Measurements from ENCODE around the gene TRIP12. TPM values are rescaled to one million over a fixed set of nuclear protein-coding genes. Genes with fewer than 3 reads are reported as not detected.
"Not testable (repeated sequence)": the region's sequence is repeated elsewhere in the genome, so short reads cannot be mapped to it uniquely, and the experiment has no call there.

The TRIP12 gene
- total RNA-seq, 1 donor from 2014 or later = 191 TPM

- H3K4me3 Mint-ChIP-seq = no peak overlapping the region
- H3K4me1 Mint-ChIP-seq (ENCODE audit: unreplicated experiment) = peaks cover 1% of the 10 kb centered on the region
- TF ChIP-seq, protein P1, sequence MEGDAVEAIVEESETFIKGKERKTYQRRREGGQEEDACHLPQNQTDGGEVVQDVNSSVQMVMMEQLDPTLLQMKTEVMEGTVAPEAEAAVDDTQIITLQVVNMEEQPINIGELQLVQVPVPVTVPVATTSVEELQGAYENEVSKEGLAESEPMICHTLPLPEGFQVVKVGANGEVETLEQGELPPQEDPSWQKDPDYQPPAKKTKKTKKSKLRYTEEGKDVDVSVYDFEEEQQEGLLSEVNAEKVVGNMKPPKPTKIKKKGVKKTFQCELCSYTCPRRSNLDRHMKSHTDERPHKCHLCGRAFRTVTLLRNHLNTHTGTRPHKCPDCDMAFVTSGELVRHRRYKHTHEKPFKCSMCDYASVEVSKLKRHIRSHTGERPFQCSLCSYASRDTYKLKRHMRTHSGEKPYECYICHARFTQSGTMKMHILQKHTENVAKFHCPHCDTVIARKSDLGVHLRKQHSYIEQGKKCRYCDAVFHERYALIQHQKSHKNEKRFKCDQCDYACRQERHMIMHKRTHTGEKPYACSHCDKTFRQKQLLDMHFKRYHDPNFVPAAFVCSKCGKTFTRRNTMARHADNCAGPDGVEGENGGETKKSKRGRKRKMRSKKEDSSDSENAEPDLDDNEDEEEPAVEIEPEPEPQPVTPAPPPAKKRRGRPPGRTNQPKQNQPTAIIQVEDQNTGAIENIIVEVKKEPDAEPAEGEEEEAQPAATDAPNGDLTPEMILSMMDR (conservative IDR thresholded peaks at IDR 0.05) = no peak
- no peaks in the 10 kb centered on the region for H3K27me3 Mint-ChIP-seq
- peaks cover 28% of the 10 kb centered on the region for H3K36me3 Mint-ChIP-seq
- H3K9me3 Mint-ChIP-seq = no peaks in the 10 kb centered on the region
- no peak overlapping the region for H3K27ac Mint-ChIP-seq
- no peak for DNase-seq (ENCODE audit: extremely low spot score, unreplicated experiment)
Measured at GRCh38 chr2:229836847-229837246, 85.0 kb downstream of the TRIP12 start.

DNA sequence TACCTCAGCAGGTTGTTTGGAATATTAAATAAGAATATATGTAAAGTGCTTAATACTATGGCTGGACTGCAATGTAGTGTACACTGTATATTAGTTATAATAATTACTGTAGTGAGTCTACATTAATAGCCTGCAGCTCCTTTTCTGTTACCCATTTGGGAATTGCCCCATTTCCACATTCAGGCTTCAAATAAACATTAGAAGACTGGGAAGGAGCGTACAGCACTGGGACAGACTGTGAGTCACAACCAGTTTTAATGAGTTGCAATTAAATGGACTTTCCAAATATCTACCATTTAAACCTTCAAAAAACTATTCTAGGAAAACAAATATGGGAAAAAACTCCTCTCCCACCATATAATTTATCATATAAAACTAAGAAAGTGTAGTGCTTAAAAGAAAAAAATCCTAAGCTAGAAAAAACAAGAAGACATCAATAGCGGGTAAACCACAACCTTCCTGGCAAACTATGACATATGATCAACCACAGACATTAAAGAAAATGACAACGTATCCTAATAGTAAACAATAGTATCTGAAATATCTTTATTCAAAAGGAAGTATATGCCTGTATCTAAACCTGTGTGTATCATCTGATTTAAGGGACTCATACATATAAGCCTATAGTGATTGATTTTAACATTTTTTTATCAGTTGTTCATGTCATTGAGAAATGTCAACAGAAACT lies 86.1 kb downstream of the TRIP12 start:
- no peaks in the 10 kb centered on the region for H3K9me3 Mint-ChIP-seq
- no peak overlapping the region for H3K27ac Mint-ChIP-seq
- TF ChIP-seq, protein P1 (conservative IDR thresholded peaks at IDR 0.05) = no peak
- H3K27me3 Mint-ChIP-seq = no peaks in the 10 kb centered on the region
- no peaks in the 10 kb centered on the region for H3K4me1 Mint-ChIP-seq (ENCODE audit: unreplicated experiment)
- DNase-seq (ENCODE audit: extremely low spot score, unreplicated experiment) = no peak
- no peak overlapping the region for H3K4me3 Mint-ChIP-seq
- H3K36me3 Mint-ChIP-seq = peaks cover 22% of the 10 kb centered on the region

DNA sequence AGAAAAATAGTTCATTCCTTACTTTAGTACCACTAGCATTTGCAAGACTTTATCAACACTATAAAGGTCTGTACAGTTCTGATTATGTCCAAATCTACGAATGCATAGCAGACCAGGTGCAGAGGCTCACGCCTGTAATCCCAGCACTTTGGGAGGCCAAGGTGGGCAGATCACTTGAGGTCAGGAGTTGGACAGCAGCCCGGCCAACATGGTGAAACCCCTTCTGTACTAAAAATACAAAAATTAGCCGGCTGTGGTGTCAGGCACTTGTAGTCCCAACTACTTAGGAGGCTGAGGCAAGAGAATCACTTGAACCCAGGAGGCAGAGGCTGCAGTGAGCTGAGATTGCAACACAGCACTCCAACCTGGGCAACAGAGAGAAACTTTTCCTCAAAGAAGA lies 87.4 kb downstream of the TRIP12 start:
- not testable (repeated sequence) for H3K27me3 Mint-ChIP-seq; H3K9me3 Mint-ChIP-seq; DNase-seq (ENCODE audit: extremely low spot score, unreplicated experiment); H3K27ac Mint-ChIP-seq; H3K4me3 Mint-ChIP-seq; H3K4me1 Mint-ChIP-seq (ENCODE audit: unreplicated experiment)
- peaks cover 19% of the 10 kb centered on the region for H3K36me3 Mint-ChIP-seq

GRCh38 chr2:229832510-229832898 lies 89.3 kb downstream of the TRIP12 start:
- Mint-ChIP-seq H3K27me3 (no peaks in the 10 kb centered on the region), H3K27ac (no peak overlapping the region), H3K36me3 (peaks cover 24% of the 10 kb centered on the region), H3K4me3 (no peak overlapping the region), H3K4me1 (ENCODE audit: unreplicated experiment) (no peaks in the 10 kb centered on the region), H3K9me3 (no peaks in the 10 kb centered on the region)
- DNase-seq (ENCODE audit: extremely low spot score, unreplicated experiment) = no peak
- TF ChIP-seq, protein P1 (conservative IDR thresholded peaks at IDR 0.05) = no peak

DNA sequence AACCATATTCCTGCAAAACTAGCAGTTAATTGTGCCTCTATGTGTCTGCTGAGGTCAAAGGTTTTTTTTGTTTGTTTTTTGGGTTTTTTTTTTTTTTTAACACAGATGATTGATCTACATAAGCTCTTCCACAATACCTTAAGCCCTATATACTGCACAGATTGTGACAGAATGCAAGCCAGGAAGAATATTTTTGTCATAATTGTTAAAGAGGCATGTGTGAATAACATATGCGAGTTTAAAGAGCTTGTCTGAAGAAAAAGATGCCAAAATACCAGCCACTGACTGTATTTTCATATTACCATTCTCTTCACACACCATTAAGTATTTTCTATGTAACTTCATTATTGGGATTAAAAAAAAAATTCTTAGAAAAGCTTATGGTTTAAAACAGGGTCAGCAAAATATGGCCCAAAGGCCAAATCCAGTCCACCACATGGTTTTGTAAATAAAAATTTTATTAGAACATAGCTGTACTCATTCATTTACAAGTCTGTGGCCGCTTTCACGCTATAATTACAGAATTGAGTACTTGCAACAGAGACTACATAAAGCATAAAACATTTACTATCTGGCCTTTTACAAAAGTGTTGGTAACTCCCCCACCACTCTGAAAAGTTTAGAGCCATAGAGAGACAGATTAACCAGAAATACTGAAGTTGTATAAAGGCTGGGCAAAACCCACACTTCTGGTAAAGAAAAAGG lies 89.9 kb downstream of the TRIP12 start:
- H3K27ac Mint-ChIP-seq = no peak overlapping the region
- no peaks in the 10 kb centered on the region for H3K27me3 Mint-ChIP-seq
- H3K36me3 Mint-ChIP-seq = peaks cover 24% of the 10 kb centered on the region
- no peaks in the 10 kb centered on the region for H3K4me1 Mint-ChIP-seq (ENCODE audit: unreplicated experiment)
- no peak for DNase-seq (ENCODE audit: extremely low spot score, unreplicated experiment)
- TF ChIP-seq, protein P1 (conservative IDR thresholded peaks at IDR 0.05) = no peak
- H3K9me3 Mint-ChIP-seq = no peaks in the 10 kb centered on the region
- no peak overlapping the region for H3K4me3 Mint-ChIP-seq

DNA sequence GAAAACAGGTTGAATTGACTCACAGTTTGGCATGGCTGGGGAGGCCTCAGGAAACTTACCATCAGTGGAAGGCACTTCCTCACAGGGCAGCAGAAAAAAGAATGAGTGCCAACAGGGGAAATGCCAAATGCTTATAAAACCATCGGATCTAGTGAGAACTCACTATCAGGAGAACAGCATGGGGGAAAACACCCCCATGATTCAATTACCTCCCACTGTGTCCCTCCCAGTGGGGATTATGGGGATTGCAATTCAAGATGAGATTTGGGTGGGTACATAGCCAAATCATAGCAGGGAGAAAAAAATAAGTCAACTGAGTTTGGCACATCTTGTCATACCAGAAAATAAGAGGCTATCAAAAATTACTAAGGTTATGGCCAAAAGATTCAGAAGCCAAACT lies 96.3 kb downstream of the TRIP12 start:
- Mint-ChIP-seq H3K36me3 (peaks cover 43% of the 10 kb centered on the region), H3K4me3 (no peak overlapping the region)

More for the DNA sequence above, 96.3 kb downstream of the TRIP12 start:
- Mint-ChIP-seq H3K9me3 (no peaks in the 10 kb centered on the region), H3K27ac (no peak overlapping the region), H3K27me3 (no peaks in the 10 kb centered on the region), H3K4me1 (ENCODE audit: unreplicated experiment) (no peaks in the 10 kb centered on the region)
- no peak for DNase-seq (ENCODE audit: extremely low spot score, unreplicated experiment)
- TF ChIP-seq, protein P1 (conservative IDR thresholded peaks at IDR 0.05) = peak; percentile 44
